Testis (tissue), 2 donors: ENCODE measurements around the gene DDX11.

ENCODE experiments used
- CTCF ChIP-seq, 3 experiments: fragments of 450-650 bp in 2 of 3; fragments of 200-600 bp in 1 of 3; sonication (generic) in 1 of 3; IDR thresholded peaks; one replicate each; pipeline ENCODE4 v1.5.1; 2016 to 2019; ENCODE audit warnings: antibody characterized with exemption in 3 of 3, mild to moderate bottlenecking in 2 of 3, moderate library complexity in 1 of 3
- POLR2A ChIP-seq: fragments of 450-650 bp; IDR thresholded peaks from one replicate; pipeline ENCODE4 v1.6.1; 2017; ENCODE audit warnings: antibody characterized with exemption, mild to moderate bottlenecking, moderate library complexity

GRCh38 chr12:31119192-31119802, 45.6 kb downstream of the DDX11 start:
- TF ChIP-seq CTCF (IDR thresholded peaks at IDR 0.05) (no peak), POLR2A (no peak)
